Measurements from ENCODE around the gene HAVCR2. TPM values are rescaled to one million over a fixed set of nuclear protein-coding genes. Genes with fewer than 3 reads are reported as not detected.

The HAVCR2 gene
- total RNA-seq, 1 experiment from 2014 or later: not detected

GRCh38 chr5:157038568-157039187 is 70.2 kb downstream of the HAVCR2 start:
- intact Hi-C loops (cut with micrococcal nuclease; ENCODE audit: unreplicated experiment) (no loop called here), in situ Hi-C loops (cut with HindIII; ENCODE audit: low pct_unique_long_range_greater_than_20kb, low sequenced_read_pairs) (no loop called here)
- BruUV-seq (replicated peaks): no TSS peak
- CTCF ChIA-PET: no interaction called here
- POLR2A ChIA-PET: no interaction called here
- Histone ChIP-seq H3K36me3 (ENCODE audit: control insufficient read depth, insufficient read depth, low read length) (no peaks in the 10 kb centered on the region), H3K27me3 (ENCODE audit: control insufficient read depth, insufficient read depth, low read length) (no peaks in the 10 kb centered on the region), H3K4me1 (ENCODE audit: control insufficient read depth, insufficient read depth, low read length) (no peaks in the 10 kb centered on the region), H3K27ac (ENCODE audit: low read length) (no peak overlapping the region), H3K4me3 (ENCODE audit: low read depth in 2 of 2, low read length in 2 of 2) (no peak overlapping the region), H3K9me3 (ENCODE audit: control insufficient read depth, insufficient read depth, low read depth, low read length) (no peaks in the 10 kb centered on the region)
- ATAC-seq (no peak), DNase-seq (ENCODE audit: low read depth, low spot score) (no peak)
- TF ChIP-seq REST (IDR thresholded peaks at IDR 0.05; ENCODE audit: insufficient read depth in 1 of 2, low read depth in 2 of 2, low read length in 1 of 2): no peak
- no peak for TF ChIP-seq SIN3A (IDR thresholded peaks at IDR 0.05; ENCODE audit: borderline replicate concordance, insufficient read depth, low read depth, low read length)
- no peak for TF ChIP-seq CTCF (IDR thresholded peaks at IDR 0.05)
- TF ChIP-seq TCF7L2 (IDR thresholded peaks at IDR 0.05; ENCODE audit: low read depth, low read length): no peak
- no peak for TF ChIP-seq POLR2AphosphoS5 (IDR thresholded peaks at IDR 0.05; ENCODE audit: low read depth, low read length)

Other genes with a start within 250 kb of the HAVCR2 start
- not detected for gene TIMD4, start 145.8 kb downstream of the HAVCR2 start, total RNA-seq (2021; ENCODE audit: unreplicated experiment)
- gene HAVCR1, start 49.9 kb downstream of the HAVCR2 start, total RNA-seq (2021; ENCODE audit: unreplicated experiment): 0.36 TPM
- gene MED7, start 33.8 kb upstream of the HAVCR2 start, total RNA-seq (2021; ENCODE audit: unreplicated experiment): 9.9 TPM
- not detected for gene GARIN3, start 57.2 kb upstream of the HAVCR2 start, total RNA-seq (2021; ENCODE audit: unreplicated experiment)
- 0.26 TPM for gene ITK, start 71.8 kb upstream of the HAVCR2 start, total RNA-seq (2021; ENCODE audit: unreplicated experiment)
- gene CYFIP2, start 157.1 kb upstream of the HAVCR2 start, total RNA-seq (2021; ENCODE audit: unreplicated experiment): 0.80 TPM

All from Panc1 (cell line).